Endothelial cell of umbilical vein (primary cell): Measurements from ENCODE around the gene RAB43. TPM values are rescaled to one million over a fixed set of nuclear protein-coding genes. Genes with fewer than 3 reads are reported as not detected.

Experiments used
- BruUV-seq: library from RNA; stranded (reverse); fragments of 400-500 nt; replicated peaks from 2 replicates; lab custom pipeline; 2021; lab: Mats Ljungman, UMichigan
- CTCF ChIA-PET: fragments of 300-600, 350-600 bp; sonication (Branson Sonifier 250); formaldehyde crosslinking; loops from one replicate; lab custom pipeline; 2021; ENCODE audit warnings: antibody characterized with exemption, inconsistent platforms; lab: Charles Lee
- POLR2A ChIA-PET: fragments of 300-600, 350-600 bp; sonication (Branson Sonifier 250); formaldehyde crosslinking; loops from one replicate; lab custom pipeline; 2021; ENCODE audit warnings: antibody characterized with exemption, inconsistent platforms; lab: Charles Lee
- DNase-seq: peaks from one replicate; pipeline ENCODE4 v3.0.0-alpha.2; 2011; ENCODE audit warnings: low read depth, low spot score
- FAIRE-seq: peaks from 2 replicates; lab custom pipeline; 2011; peaks lifted over from hg19 to GRCh38; lab: Jason Lieb, UNC
- H2AFZ ChIP-seq: 2 replicates; pipeline ENCODE4 v1.6.0; 2012; ENCODE audit warnings: low read depth, low read length, control low read depth, inconsistent platforms
- H3K27ac ChIP-seq: 2 replicates; pipeline ENCODE4 v1.5.1; 2011; ENCODE audit warnings: low read depth, mild to moderate bottlenecking, control low read depth, low read length, moderate library complexity; ENCODE audit not compliant: insufficient read depth
- H3K27me3 ChIP-seq, 2 experiments: 2 replicates each; pipeline versions ENCODE4 v1.6.0 to v1.6.1; 2011; ENCODE audit warnings: low read length in 2 of 2, mixed read lengths in 1 of 2; ENCODE audit not compliant: control insufficient read depth in 2 of 2, insufficient read depth in 2 of 2
- H3K36me3 ChIP-seq, 2 experiments: 2 replicates in 1 of 2; 3 replicates in 1 of 2; pipeline ENCODE4 v1.5.1; 2011; ENCODE audit warnings: low read length in 2 of 2, mild to moderate bottlenecking in 1 of 2, moderate library complexity in 1 of 2; ENCODE audit not compliant: control insufficient read depth in 2 of 2, insufficient read depth in 2 of 2; ENCODE audit errors: extremely low read depth in 1 of 2
- H3K4me1 ChIP-seq: 3 replicates; pipeline ENCODE4 v1.5.1; 2011; ENCODE audit warnings: mild to moderate bottlenecking, low read length; ENCODE audit not compliant: control insufficient read depth, insufficient read depth; ENCODE audit errors: extremely low read depth
- H3K4me2 ChIP-seq: 2 replicates; pipeline ENCODE4 v1.6.1; 2011; ENCODE audit warnings: low read length, control low read depth, mixed read lengths; ENCODE audit not compliant: insufficient read depth
- H3K4me3 ChIP-seq, 3 experiments: fragments of 200-600 bp in 1 of 3; sonication (generic), shearing (Covaris generic) in 1 of 3; replicated peaks in 1 of 3; 2 replicates each; pipeline ENCODE4 v1.5.1; 2011 to 2016; ENCODE audit warnings: control low read depth in 3 of 3, low read length in 3 of 3, mild to moderate bottlenecking in 2 of 3, inconsistent platforms in 1 of 3, low read depth in 1 of 3, moderate library complexity in 1 of 3; ENCODE audit not compliant: insufficient read depth in 1 of 3
- H3K79me2 ChIP-seq: 2 replicates; pipeline ENCODE4 v1.6.0; 2012; ENCODE audit warnings: low read length, inconsistent platforms; ENCODE audit not compliant: control insufficient read depth, insufficient read depth
- H3K9ac ChIP-seq: replicated peaks from 2 replicates; pipeline ENCODE3; 2011; ENCODE audit warnings: low read length, control low read depth; ENCODE audit not compliant: insufficient read depth; ENCODE audit errors: extremely low read depth
- H3K9me1 ChIP-seq: replicated peaks from 3 replicates; pipeline ENCODE4 v1.6.0; 2011; ENCODE audit warnings: mild to moderate bottlenecking, low read length; ENCODE audit not compliant: control insufficient read depth, insufficient read depth; ENCODE audit errors: extremely low read depth
- H3K9me3 ChIP-seq: replicated peaks from 2 replicates; pipeline ENCODE4 v1.5.1; 2012; ENCODE audit warnings: low read length, inconsistent platforms; ENCODE audit not compliant: control insufficient read depth, insufficient read depth
- H4K20me1 ChIP-seq: replicated peaks from 2 replicates; pipeline ENCODE3; 2011; ENCODE audit warnings: mild to moderate bottlenecking, low read length; ENCODE audit not compliant: control insufficient read depth, insufficient read depth; ENCODE audit errors: extremely low read depth
- EZH2 ChIP-seq: IDR thresholded peaks from 2 replicates; pipeline ENCODE4 v1.6.1; 2012; ENCODE audit warnings: borderline replicate concordance, low read depth, mild to moderate bottlenecking, moderate library complexity, low read length, inconsistent platforms; ENCODE audit not compliant: severe bottlenecking
- FOS ChIP-seq: IDR thresholded peaks from 2 replicates; pipeline ENCODE4 v1.6.1; 2011; ENCODE audit warnings: mild to moderate bottlenecking, low read length, moderate library complexity, borderline replicate concordance; ENCODE audit not compliant: insufficient read depth
- GATA2 ChIP-seq: IDR thresholded peaks from 2 replicates; pipeline ENCODE4 v1.7.0; 2011; ENCODE audit warnings: low read depth, mild to moderate bottlenecking, moderate library complexity, mixed read lengths, low read length; ENCODE audit not compliant: insufficient read length, insufficient read depth
- JUN ChIP-seq: IDR thresholded peaks from 2 replicates; pipeline ENCODE4 v1.6.1; 2011; ENCODE audit warnings: borderline replicate concordance, low read depth; ENCODE audit not compliant: insufficient read length, insufficient read depth
- MYC ChIP-seq: IDR thresholded peaks from one replicate; pipeline ENCODE4 v1.6.1; 2011; ENCODE audit warnings: mild to moderate bottlenecking, low read depth, low read length
- POLR2A ChIP-seq: IDR thresholded peaks from 2 replicates; pipeline ENCODE4 v1.6.1; 2012; ENCODE audit warnings: low read depth, mild to moderate bottlenecking, control low read depth, low read length
- POLR2AphosphoS5 ChIP-seq: IDR thresholded peaks from 2 replicates; pipeline ENCODE4 v1.6.1; 2012; ENCODE audit warnings: low read depth, mild to moderate bottlenecking, control low read depth, low read length, moderate library complexity; ENCODE audit not compliant: insufficient read depth
- dilution Hi-C: fragments of 300-500 bp; cut with MboI; formaldehyde crosslinking; loops from one replicate; pipeline ENCODE4 v1.15.0; 2019; ENCODE audit warnings: low sequenced_read_pairs; ENCODE audit not compliant: extremely low pct_ligation_motif_present
- intact Hi-C: fragments of 100-400 bp; cut with micrococcal nuclease; formaldehyde crosslinking; loops from one replicate; pipeline ENCODE4 v1.10.0; 2022
- polyA plus RNA-seq, 4 experiments: library from polyadenylated mRNA; depleted of rRNA in 3 of 4; stranded (reverse) in 3 of 4; unstranded in 1 of 4; fragments of >200 nt; gene quantifications; 2 replicates each; pipeline versions ENCODE4 v1.2.1 to v1.2.3, GENCODE V29; 2011 to 2012; ENCODE audit warnings: missing spikeins in 1 of 4
- total RNA-seq: library from RNA; stranded (reverse); gene quantifications from 2 replicates; pipeline ENCODE4 v1.2.3, GENCODE V29; 2021
- TF ChIP-seq, protein P1 (sequence below), 2 donors: IDR thresholded peaks; 1 replicate in 1 of 2; 2 replicates in 1 of 2; pipeline ENCODE4 v1.5.1; 2011; ENCODE audit warnings: low read length in 2 of 2, mild to moderate bottlenecking in 2 of 2, moderate library complexity in 2 of 2, control low read depth in 1 of 2, inconsistent platforms in 1 of 2, low read depth in 1 of 2; ENCODE audit not compliant: insufficient read depth in 1 of 2; ENCODE audit errors: extremely low read depth in 1 of 2
- TF ChIP-seq, protein P2 (sequence below): IDR thresholded peaks from 2 replicates; pipeline ENCODE4 v1.6.1; 2011; ENCODE audit not compliant: insufficient read depth, insufficient read length

RAB43 gene
- total and polyA plus RNA-seq, 2 donors (not counting 3 experiments of a cell fraction or from before 2014, with no cell fraction given) = 18.5 to 31.5 TPM

DNA sequence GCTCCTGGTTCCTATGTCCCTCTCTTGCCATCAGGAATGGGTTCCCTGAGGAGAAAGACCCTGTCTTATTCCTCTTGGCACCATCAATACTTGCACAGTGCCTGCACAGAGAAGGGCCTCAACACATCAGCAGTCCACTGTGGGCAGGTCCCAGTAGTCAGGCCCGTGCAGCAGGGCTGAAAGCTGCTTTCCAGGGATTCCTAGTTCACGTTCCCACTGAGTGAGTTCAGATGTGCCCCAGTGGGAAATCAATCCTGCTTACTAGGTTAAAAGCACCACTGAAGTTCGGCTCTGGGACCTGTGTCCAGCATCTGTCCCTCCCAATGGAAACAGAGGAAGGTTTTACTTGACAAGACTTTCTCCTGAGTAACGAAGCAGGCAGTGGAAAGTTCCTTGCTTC, 15.7 kb downstream of the RAB43 start:
- dilution Hi-C loops = loop anchor here (25.0 kb wide), 1 partner anchor 194 kb away; no protein-coding TSS in a partner anchor
- POLR2A ChIA-PET = no interaction called here
- H3K27me3 ChIP-seq = no peaks in the 10 kb centered on the region
- H3K4me3 ChIP-seq = no peak overlapping the region
- H3K36me3 ChIP-seq = peaks cover 0 to 18% of the 10 kb centered on the region in 2 experiments
- no peaks in the 10 kb centered on the region for H3K9me1 ChIP-seq
- H3K4me2 ChIP-seq = no peak overlapping the region
- H2AFZ ChIP-seq = no peak overlapping the region
- peaks cover 2% of the 10 kb centered on the region for H4K20me1 ChIP-seq
- FAIRE-seq (no peak), DNase-seq (no peak)
- intact Hi-C loops = no loop called here
- TF ChIP-seq, protein P1, sequence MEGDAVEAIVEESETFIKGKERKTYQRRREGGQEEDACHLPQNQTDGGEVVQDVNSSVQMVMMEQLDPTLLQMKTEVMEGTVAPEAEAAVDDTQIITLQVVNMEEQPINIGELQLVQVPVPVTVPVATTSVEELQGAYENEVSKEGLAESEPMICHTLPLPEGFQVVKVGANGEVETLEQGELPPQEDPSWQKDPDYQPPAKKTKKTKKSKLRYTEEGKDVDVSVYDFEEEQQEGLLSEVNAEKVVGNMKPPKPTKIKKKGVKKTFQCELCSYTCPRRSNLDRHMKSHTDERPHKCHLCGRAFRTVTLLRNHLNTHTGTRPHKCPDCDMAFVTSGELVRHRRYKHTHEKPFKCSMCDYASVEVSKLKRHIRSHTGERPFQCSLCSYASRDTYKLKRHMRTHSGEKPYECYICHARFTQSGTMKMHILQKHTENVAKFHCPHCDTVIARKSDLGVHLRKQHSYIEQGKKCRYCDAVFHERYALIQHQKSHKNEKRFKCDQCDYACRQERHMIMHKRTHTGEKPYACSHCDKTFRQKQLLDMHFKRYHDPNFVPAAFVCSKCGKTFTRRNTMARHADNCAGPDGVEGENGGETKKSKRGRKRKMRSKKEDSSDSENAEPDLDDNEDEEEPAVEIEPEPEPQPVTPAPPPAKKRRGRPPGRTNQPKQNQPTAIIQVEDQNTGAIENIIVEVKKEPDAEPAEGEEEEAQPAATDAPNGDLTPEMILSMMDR (IDR thresholded peaks at IDR 0.05; ENCODE audit: extremely low read depth in 1 of 2, insufficient read depth in 1 of 2, low read depth in 1 of 2, low read length in 2 of 2) = no peak
- no peak for TF ChIP-seq JUN
- TF ChIP-seq, protein P2, sequence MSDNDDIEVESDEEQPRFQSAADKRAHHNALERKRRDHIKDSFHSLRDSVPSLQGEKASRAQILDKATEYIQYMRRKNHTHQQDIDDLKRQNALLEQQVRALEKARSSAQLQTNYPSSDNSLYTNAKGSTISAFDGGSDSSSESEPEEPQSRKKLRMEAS = no peak
- no peak for TF ChIP-seq FOS
- TF ChIP-seq POLR2A = no peak
- no peak for TF ChIP-seq MYC
- no peak for TF ChIP-seq POLR2AphosphoS5
- no peak for TF ChIP-seq GATA2
- no peak for TF ChIP-seq EZH2
- no TSS peak for BruUV-seq
- CTCF ChIA-PET = interaction anchor here (2.1 to 2.7 kb wide), 2 partner anchors 52 to 135 kb away, joined by 8 to 10 read pairs; no protein-coding TSS in a partner anchor
- no peak overlapping the region for H3K27ac ChIP-seq
- no peaks in the 10 kb centered on the region for H3K9me3 ChIP-seq
- peaks cover 3% of the 10 kb centered on the region for H3K79me2 ChIP-seq
- no peaks in the 10 kb centered on the region for H3K4me1 ChIP-seq
- no peak overlapping the region for H3K9ac ChIP-seq
